Smooth muscle cell (in vitro differentiated cells): ENCODE data around the gene DDO. TPM values are rescaled to one million over a fixed set of nuclear protein-coding genes. Genes with fewer than 3 reads are reported as not detected.

Source experiments
- DNase-seq: peaks from one replicate; lab custom pipeline; 2025; ENCODE audit not compliant: unreplicated experiment; lab: John Stamatoyannopoulos, UW
- H2AFZ ChIP-seq: fragments of 200-600 bp; sonication (generic); 2 replicates; pipeline ENCODE4 v1.6.0; 2016; ENCODE audit warnings: antibody characterized with exemption, low read depth, mild to moderate bottlenecking
- H3F3A ChIP-seq: fragments of 200-600 bp; sonication (generic); 2 replicates; pipeline ENCODE4 v1.6.0; 2017; ENCODE audit warnings: antibody characterized with exemption, low read depth
- H3K27ac ChIP-seq: fragments of 200-600 bp; sonication (generic); 2 replicates; pipeline ENCODE4 v1.5.1; 2016; ENCODE audit warnings: low read depth, mild to moderate bottlenecking
- H3K27me3 ChIP-seq: fragments of 200-600 bp; sonication (generic); 2 replicates; pipeline ENCODE4 v1.6.1; 2016; ENCODE audit warnings: low read depth, mild to moderate bottlenecking
- H3K36me3 ChIP-seq: fragments of 200-600 bp; sonication (generic); 2 replicates; pipeline ENCODE4 v1.5.1; 2016; ENCODE audit warnings: low read depth
- H3K4me1 ChIP-seq: fragments of 200-600 bp; sonication (generic); 2 replicates; pipeline ENCODE4 v1.5.1; 2016; ENCODE audit warnings: low read depth
- H3K4me2 ChIP-seq: fragments of 200-600 bp; sonication (generic); 2 replicates; pipeline ENCODE4 v1.6.0; 2016; ENCODE audit warnings: mild to moderate bottlenecking
- H3K4me3 ChIP-seq: fragments of 200-600 bp; sonication (generic); 2 replicates; pipeline ENCODE4 v1.5.1; 2016; ENCODE audit warnings: mild to moderate bottlenecking
- H3K79me2 ChIP-seq: fragments of 200-600 bp; sonication (generic); 2 replicates; pipeline ENCODE4 v1.6.0; 2016; ENCODE audit warnings: low read depth, mild to moderate bottlenecking
- H3K9ac ChIP-seq: fragments of 200-600 bp; sonication (generic); 2 replicates; pipeline ENCODE4 v1.6.0; 2016; ENCODE audit warnings: low read depth
- H3K9me3 ChIP-seq: fragments of 200-600 bp; sonication (generic); replicated peaks from 2 replicates; pipeline ENCODE4 v1.5.1; 2016; ENCODE audit warnings: low read depth
- H4K20me1 ChIP-seq: fragments of 200-600 bp; sonication (generic); 2 replicates; pipeline ENCODE4 v1.6.0; 2016; ENCODE audit warnings: low read depth
- WGBS: methylation state at CpG from one replicate; pipeline ENCODE4 v1.1.7; 2016; ENCODE audit warnings: low lambda C conversion rate; 5-methylcytosine and 5-hydroxymethylcytosine counted together
- polyA plus RNA-seq: library from polyadenylated mRNA; unstranded; fragments of >200 nt; fragmentation: Nextera tagmentation; extraction: Ambion mirVana; gene quantifications from 2 replicates; pipeline ENCODE4 v1.2.1, GENCODE V29; 2016
- total RNA-seq: library from RNA; depleted of rRNA; stranded (reverse); fragments of >200 nt; gene quantifications from 2 replicates; pipeline ENCODE4 v1.2.3, GENCODE V29; 2014
- TF ChIP-seq, protein P1 (sequence below): fragments of 200-600 bp; sonication (generic); IDR thresholded peaks from 2 replicates; pipeline ENCODE4 v1.5.1; 2017; ENCODE audit warnings: borderline replicate concordance, mild to moderate bottlenecking, antibody characterized with exemption; ENCODE audit not compliant: insufficient read depth, poor library complexity, severe bottlenecking

DDO gene
- total and polyA plus RNA-seq, 2 experiments from 2014 or later, result not detected

DNA sequence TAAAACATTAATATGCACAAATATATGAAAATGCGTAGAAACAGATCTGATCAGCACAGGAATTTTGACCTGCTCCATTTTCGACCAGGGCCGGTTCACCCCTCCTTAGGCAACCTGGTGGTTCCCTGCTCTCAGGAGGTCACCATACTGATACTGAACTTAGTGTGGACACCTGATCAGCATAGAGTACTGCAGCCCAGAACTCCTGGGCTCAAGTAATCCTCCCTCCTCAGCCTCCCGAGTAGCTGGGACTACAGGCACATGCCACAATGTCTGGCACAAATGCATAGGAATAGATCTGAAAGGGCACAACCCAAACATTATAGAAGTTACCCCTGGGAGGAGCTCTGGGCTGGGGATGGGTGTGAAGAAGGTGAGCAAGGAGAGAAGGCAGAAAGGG lies 24.7 kb upstream of the DDO start:
- Histone ChIP-seq H3K4me3 (no peak overlapping the region), H3K4me2 (no peak overlapping the region), H3K79me2 (no peaks in the 10 kb centered on the region), H3K9me3 (no peaks in the 10 kb centered on the region), H3K27me3 (no peaks in the 10 kb centered on the region), H3K4me1 (no peaks in the 10 kb centered on the region), H3F3A (no peaks in the 10 kb centered on the region), H3K27ac (no peak overlapping the region), H3K36me3 (no peaks in the 10 kb centered on the region), H4K20me1 (no peaks in the 10 kb centered on the region), H3K9ac (no peak overlapping the region), H2AFZ (no peak overlapping the region)
- no peak for DNase-seq
- 92% methylated on average over 4 of the region's 4 CpGs for WGBS
- TF ChIP-seq, protein P1, sequence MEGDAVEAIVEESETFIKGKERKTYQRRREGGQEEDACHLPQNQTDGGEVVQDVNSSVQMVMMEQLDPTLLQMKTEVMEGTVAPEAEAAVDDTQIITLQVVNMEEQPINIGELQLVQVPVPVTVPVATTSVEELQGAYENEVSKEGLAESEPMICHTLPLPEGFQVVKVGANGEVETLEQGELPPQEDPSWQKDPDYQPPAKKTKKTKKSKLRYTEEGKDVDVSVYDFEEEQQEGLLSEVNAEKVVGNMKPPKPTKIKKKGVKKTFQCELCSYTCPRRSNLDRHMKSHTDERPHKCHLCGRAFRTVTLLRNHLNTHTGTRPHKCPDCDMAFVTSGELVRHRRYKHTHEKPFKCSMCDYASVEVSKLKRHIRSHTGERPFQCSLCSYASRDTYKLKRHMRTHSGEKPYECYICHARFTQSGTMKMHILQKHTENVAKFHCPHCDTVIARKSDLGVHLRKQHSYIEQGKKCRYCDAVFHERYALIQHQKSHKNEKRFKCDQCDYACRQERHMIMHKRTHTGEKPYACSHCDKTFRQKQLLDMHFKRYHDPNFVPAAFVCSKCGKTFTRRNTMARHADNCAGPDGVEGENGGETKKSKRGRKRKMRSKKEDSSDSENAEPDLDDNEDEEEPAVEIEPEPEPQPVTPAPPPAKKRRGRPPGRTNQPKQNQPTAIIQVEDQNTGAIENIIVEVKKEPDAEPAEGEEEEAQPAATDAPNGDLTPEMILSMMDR, result no peak

DNA sequence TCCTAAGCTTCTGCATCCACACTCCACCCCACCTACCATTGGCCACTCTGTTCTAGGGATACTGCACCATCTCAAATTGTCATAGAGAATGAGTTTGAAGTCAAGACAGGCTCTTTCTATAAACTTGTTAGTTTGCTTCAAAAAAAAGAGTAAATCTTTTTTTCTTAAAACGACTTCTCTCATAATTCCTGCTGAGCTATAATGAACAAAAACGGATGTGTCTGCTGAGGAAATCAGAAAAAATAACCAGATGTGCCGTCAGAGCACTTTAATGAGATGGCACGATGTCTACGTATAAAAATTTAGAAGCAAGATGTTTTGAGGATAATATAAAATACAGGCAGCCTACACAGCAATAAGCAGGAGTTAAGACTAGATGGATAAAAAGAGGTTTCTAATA lies 24.0 kb upstream of the DDO start:
- 68% methylated on average over 5 of the region's 5 CpGs for WGBS
- H3K9ac ChIP-seq, result no peak overlapping the region
- H3K27me3 ChIP-seq, result no peaks in the 10 kb centered on the region
- DNase-seq, result no peak
- no peaks in the 10 kb centered on the region for H3F3A ChIP-seq
- H3K79me2 ChIP-seq, result no peaks in the 10 kb centered on the region
- H4K20me1 ChIP-seq, result no peaks in the 10 kb centered on the region
- H3K9me3 ChIP-seq, result no peaks in the 10 kb centered on the region
- H3K4me1 ChIP-seq, result no peaks in the 10 kb centered on the region
- no peak overlapping the region for H2AFZ ChIP-seq
- H3K36me3 ChIP-seq, result no peaks in the 10 kb centered on the region
- TF ChIP-seq, protein P1, result no peak
- no peak overlapping the region for H3K4me2 ChIP-seq
- no peak overlapping the region for H3K27ac ChIP-seq
- H3K4me3 ChIP-seq, result no peak overlapping the region

DNA sequence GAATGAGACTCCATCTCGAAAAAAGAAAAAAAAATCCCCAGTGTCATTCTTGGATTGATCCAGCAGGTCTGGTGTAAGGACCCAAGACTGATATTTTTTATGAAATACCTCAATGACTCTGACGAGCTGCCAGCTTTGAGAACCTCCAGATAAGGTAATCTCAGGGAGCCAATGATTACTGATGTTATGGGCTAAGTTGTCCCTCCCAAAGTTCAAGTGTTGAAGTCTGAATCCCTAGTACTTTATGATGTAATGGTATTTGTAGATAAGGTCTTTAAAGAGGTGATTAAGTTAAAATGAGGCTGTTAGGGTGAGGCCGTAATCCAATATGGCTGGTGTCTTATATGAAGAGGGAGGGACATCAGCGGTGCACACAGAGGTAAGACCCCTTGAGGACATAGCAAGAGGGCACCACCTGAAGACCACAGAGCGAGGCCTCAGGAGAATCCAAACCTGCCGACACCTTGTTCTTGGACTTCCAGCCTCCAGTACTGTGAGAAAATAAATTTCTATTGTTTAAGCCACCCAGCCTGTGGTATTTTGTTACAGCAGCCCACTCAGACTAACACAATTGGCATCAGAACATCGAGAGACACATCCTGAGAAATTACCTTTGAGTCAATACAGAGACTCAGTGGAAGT lies 19.7 kb upstream of the DDO start:
- Histone ChIP-seq H3K27ac (no peak overlapping the region), H3K9ac (no peak overlapping the region), H3K36me3 (no peaks in the 10 kb centered on the region), H3K4me3 (no peak overlapping the region), H4K20me1 (no peaks in the 10 kb centered on the region), H3K4me1 (no peaks in the 10 kb centered on the region), H3K9me3 (no peaks in the 10 kb centered on the region), H3K4me2 (no peak overlapping the region), H3F3A (no peaks in the 10 kb centered on the region), H2AFZ (no peak overlapping the region), H3K79me2 (no peaks in the 10 kb centered on the region), H3K27me3 (no peaks in the 10 kb centered on the region)
- TF ChIP-seq, protein P1, result no peak
- 84% methylated on average over 7 of the region's 7 CpGs for WGBS
- no peak for DNase-seq

GRCh38 chr6:110432285-110432900 lies 17.0 kb upstream of the DDO start:
- TF ChIP-seq, protein P1, result no peak
- no peaks in the 10 kb centered on the region for H3K4me1 ChIP-seq
- H4K20me1 ChIP-seq, result no peaks in the 10 kb centered on the region
- H3F3A ChIP-seq, result no peaks in the 10 kb centered on the region
- H3K27me3 ChIP-seq, result no peaks in the 10 kb centered on the region
- H3K4me3 ChIP-seq, result no peak overlapping the region
- no peak overlapping the region for H3K9ac ChIP-seq
- no peaks in the 10 kb centered on the region for H3K79me2 ChIP-seq
- 80% methylated on average over 3 of the region's 3 CpGs for WGBS
- no peak overlapping the region for H2AFZ ChIP-seq
- DNase-seq, result no peak
- H3K27ac ChIP-seq, result no peak overlapping the region
- H3K9me3 ChIP-seq, result no peaks in the 10 kb centered on the region
- no peak overlapping the region for H3K4me2 ChIP-seq
- no peaks in the 10 kb centered on the region for H3K36me3 ChIP-seq
